RWPE2 (cell line): ENCODE results near the gene TLCD1.

Experiments used
- ATAC-seq: fragments of 200-7000 bp; cut with Tn5 transposase; 3 replicates; pipeline ENCODE4 v1.9.1; 2021; ENCODE audit warnings: low read depth
- DNase-seq: peaks from one replicate; pipeline ENCODE4 v3.0.0-alpha.2; 2020; ENCODE audit warnings: low spot score
- H3K27ac ChIP-seq: fragments of 450-650 bp; 2 replicates; pipeline ENCODE4 v1.5.1; 2017; ENCODE audit warnings: mild to moderate bottlenecking; ENCODE audit not compliant: poor library complexity, severe bottlenecking
- H3K27me3 ChIP-seq: fragments of 250-450 bp; sonication (Bioruptor Pico); 2 replicates; pipeline ENCODE4 v1.5.1; 2021; ENCODE audit warnings: mild to moderate bottlenecking, moderate library complexity; ENCODE audit not compliant: insufficient read depth, poor library complexity, severe bottlenecking
- H3K36me3 ChIP-seq: fragments of 250-450 bp; sonication (Bioruptor Pico); 2 replicates; pipeline ENCODE4 v1.5.1; 2020; ENCODE audit warnings: low read depth, mild to moderate bottlenecking, moderate library complexity
- H3K4me1 ChIP-seq: fragments of 250-450 bp; sonication (Bioruptor Pico); 2 replicates; pipeline ENCODE4 v1.5.1; 2021; ENCODE audit warnings: mild to moderate bottlenecking, moderate library complexity; ENCODE audit not compliant: insufficient read depth, poor library complexity, severe bottlenecking
- H3K4me3 ChIP-seq: fragments of 250-450 bp; sonication (Bioruptor Pico); 2 replicates; pipeline ENCODE4 v1.5.1; 2021; ENCODE audit warnings: mild to moderate bottlenecking, moderate library complexity; ENCODE audit not compliant: severe bottlenecking
- H3K9me3 ChIP-seq: fragments of 250-450 bp; sonication (Bioruptor Pico); 2 replicates; pipeline ENCODE4 v1.5.1; 2021; ENCODE audit warnings: mild to moderate bottlenecking, moderate library complexity; ENCODE audit not compliant: severe bottlenecking
- TF ChIP-seq, protein P1 (sequence below): fragments of 450-650 bp; IDR thresholded peaks from one replicate; pipeline ENCODE4 v1.5.1; 2017; ENCODE audit warnings: mild to moderate bottlenecking, moderate library complexity; ENCODE audit not compliant: poor library complexity, severe bottlenecking

Gene TLCD1

DNA sequence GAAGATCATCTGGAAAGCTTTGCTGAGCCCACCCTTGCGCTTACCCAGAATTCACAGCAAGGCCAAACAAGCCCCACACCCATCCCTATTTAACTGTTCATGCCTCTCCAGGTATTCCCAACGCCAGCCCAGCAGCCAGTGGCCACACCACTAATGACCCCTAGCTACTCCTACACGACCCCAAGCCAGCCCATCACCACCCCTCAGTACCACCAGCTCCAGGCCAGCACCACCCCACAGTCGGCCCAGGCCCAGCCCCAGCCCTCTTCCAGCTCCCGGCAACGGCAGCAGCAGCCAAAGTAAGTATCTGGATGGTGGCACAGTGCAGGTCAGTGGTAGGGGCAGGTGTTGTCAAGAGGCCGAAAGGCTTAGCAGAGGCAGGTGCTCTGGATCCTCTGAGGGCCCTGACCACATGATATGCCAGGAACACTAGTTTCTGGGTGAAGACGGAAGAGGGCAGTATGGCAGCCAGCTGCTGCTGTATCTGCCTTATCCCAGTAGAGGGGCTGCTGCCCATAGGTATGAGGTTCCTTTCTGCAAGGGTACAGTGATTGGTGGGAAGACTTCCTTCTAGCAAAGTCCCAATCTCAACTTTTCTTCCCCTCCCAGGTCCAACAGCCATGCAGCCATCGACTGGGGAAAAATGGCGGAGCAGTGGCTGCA is 25.1 kb downstream of the TLCD1 start:
- H3K4me1 ChIP-seq, result no peaks in the 10 kb centered on the region
- H3K9me3 ChIP-seq, result no peaks in the 10 kb centered on the region
- H3K36me3 ChIP-seq, result peaks cover 63% of the 10 kb centered on the region
- TF ChIP-seq, protein P1, sequence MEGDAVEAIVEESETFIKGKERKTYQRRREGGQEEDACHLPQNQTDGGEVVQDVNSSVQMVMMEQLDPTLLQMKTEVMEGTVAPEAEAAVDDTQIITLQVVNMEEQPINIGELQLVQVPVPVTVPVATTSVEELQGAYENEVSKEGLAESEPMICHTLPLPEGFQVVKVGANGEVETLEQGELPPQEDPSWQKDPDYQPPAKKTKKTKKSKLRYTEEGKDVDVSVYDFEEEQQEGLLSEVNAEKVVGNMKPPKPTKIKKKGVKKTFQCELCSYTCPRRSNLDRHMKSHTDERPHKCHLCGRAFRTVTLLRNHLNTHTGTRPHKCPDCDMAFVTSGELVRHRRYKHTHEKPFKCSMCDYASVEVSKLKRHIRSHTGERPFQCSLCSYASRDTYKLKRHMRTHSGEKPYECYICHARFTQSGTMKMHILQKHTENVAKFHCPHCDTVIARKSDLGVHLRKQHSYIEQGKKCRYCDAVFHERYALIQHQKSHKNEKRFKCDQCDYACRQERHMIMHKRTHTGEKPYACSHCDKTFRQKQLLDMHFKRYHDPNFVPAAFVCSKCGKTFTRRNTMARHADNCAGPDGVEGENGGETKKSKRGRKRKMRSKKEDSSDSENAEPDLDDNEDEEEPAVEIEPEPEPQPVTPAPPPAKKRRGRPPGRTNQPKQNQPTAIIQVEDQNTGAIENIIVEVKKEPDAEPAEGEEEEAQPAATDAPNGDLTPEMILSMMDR, result no peak
- H3K4me3 ChIP-seq, result no peak overlapping the region
- ATAC-seq (no peak), DNase-seq (no peak)
- no peak overlapping the region for H3K27ac ChIP-seq
- H3K27me3 ChIP-seq, result no peaks in the 10 kb centered on the region

DNA sequence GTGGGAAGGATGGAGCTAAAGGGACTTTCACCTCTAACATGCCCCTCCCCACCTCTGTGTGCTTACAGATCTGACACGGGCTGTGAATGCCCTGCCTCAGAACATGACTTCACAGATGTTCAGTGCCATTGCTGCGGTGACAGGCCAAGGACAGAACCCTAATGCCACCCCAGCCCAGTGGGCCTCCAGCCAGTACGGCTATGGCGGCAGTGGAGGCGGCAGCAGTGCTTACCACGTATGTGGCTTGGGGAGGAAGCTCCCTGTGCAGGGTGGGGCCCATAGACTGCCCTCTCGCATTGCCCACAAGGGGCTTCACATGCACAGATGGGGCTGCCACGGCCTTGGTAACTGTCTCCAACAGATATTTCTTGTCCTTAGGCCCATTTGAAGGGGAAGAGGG is 25.8 kb downstream of the TLCD1 start:
- no peak overlapping the region for H3K4me3 ChIP-seq
- peaks cover 70% of the 10 kb centered on the region for H3K36me3 ChIP-seq
- ATAC-seq, result no peak
- no peaks in the 10 kb centered on the region for H3K4me1 ChIP-seq
- H3K27me3 ChIP-seq, result no peaks in the 10 kb centered on the region
- H3K9me3 ChIP-seq, result no peaks in the 10 kb centered on the region
- no peak for DNase-seq
- TF ChIP-seq, protein P1, result no peak
- no peak overlapping the region for H3K27ac ChIP-seq

DNA sequence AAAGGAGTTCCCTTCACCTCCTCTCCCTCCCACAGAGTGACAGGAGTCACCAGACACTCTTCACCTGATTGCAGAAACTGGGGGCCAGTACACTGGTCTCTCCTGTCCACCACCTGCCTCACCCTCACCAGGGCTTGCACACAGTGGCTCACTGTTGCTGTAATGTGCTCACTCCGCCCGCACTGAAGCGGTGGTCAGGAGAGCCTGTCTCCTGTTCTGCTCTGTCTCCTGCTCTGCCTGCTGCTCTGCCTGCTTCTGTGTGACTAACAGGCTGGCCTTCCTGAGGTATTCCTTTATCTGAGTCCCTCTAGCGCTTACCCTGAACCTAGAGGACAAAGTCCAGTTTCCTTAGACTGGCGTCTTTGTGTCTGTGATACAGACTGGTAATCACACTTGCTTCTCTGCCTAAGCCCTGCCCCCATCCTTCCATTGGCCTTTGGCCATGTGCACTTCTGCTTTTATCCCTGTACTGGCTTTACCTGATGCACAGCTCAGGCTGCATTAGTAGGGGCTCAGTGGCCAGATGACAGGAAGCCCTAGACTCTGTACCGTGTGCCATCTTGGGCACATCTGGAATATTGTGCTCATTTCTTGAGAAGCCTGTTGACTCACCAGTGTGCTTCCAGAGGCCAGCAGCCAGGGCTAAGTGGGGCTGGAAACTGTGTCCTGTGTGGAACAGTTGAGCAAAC is 27.6 kb downstream of the TLCD1 start:
- TF ChIP-seq, protein P1, result no peak
- ATAC-seq, result no peak
- no peak overlapping the region for H3K27ac ChIP-seq

DNA sequence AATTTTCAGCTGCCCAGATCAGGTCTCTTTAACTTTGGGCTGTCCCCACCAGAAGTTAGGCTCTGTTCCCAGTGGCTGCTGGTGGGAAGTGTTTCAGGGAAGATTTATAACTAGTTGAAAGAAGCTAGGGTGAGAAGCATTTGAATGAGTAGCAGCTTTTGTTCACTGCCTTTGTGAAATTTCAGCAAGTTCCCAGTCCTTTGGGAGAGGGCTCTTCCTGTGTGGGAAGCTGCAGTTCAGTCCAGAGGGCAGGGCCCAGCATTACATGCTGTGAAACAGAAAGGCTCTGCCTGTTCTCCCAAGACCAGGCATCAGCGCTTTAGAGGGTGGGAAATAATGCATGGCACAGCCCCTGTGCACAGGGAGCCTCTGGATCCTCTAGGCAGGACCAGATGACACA is 32.2 kb downstream of the TLCD1 start:
- no peaks in the 10 kb centered on the region for H3K4me1 ChIP-seq
- TF ChIP-seq, protein P1, result no peak
- H3K36me3 ChIP-seq, result peaks cover 82% of the 10 kb centered on the region

More for the DNA sequence above, 27.6 kb downstream of the TLCD1 start:
- H3K4me3 ChIP-seq, result no peak overlapping the region
- H3K36me3 ChIP-seq, result peaks cover 86% of the 10 kb centered on the region
- H3K9me3 ChIP-seq, result no peaks in the 10 kb centered on the region
- H3K4me1 ChIP-seq, result no peaks in the 10 kb centered on the region
- no peaks in the 10 kb centered on the region for H3K27me3 ChIP-seq
- no peak for DNase-seq

DNA sequence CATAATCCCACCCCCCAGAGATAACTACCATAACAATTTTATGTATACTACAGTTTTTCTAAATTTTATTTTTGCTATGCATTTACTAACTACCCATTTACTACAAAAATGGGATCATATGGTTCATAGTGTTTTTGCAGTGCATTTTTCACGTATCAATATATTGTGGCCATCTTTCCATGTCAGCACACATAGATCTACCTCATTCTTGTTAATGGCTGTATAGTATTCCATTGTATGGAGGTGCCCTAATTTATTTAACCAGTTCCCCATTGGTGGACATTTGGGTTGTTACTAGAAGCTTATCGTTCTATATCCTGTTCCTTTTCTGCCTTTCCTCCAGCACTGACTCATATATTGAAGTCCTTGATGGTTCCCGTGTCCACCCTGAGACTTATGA is 37.0 kb downstream of the TLCD1 start:
- Histone ChIP-seq H3K9me3 (no peaks in the 10 kb centered on the region), H3K4me3 (no peak overlapping the region), H3K36me3 (peaks cover 90% of the 10 kb centered on the region), H3K4me1 (no peaks in the 10 kb centered on the region), H3K27me3 (no peaks in the 10 kb centered on the region), H3K27ac (no peak overlapping the region)
- no peak for ATAC-seq
- DNase-seq, result no peak
- TF ChIP-seq, protein P1, result no peak

More for the DNA sequence above, 32.2 kb downstream of the TLCD1 start:
- DNase-seq, result no peak
- H3K4me3 ChIP-seq, result no peak overlapping the region
- no peaks in the 10 kb centered on the region for H3K27me3 ChIP-seq
- no peak for ATAC-seq
- no peaks in the 10 kb centered on the region for H3K9me3 ChIP-seq
- no peak overlapping the region for H3K27ac ChIP-seq
